NT2/D1 (cell line): ENCODE measurements around the gene CAPN3.

Source experiments
- SUZ12 ChIP-seq: IDR thresholded peaks from 2 replicates; pipeline ENCODE4 v1.6.1; 2011; ENCODE audit not compliant: insufficient read length, insufficient read depth; ENCODE audit errors: extremely low read depth
- ZNF274 ChIP-seq: IDR thresholded peaks from 2 replicates; pipeline ENCODE4 v1.6.1; 2011; ENCODE audit warnings: mild to moderate bottlenecking, low read depth, low read length

- no peak for TF ChIP-seq ZNF274
- TF ChIP-seq SUZ12, result no peak
These were observed 97.2 kb downstream of the CAPN3 start for GRCh38 chr15:42456531-42456930.
